GM20000 (cell line): ENCODE data around the gene CEP68.
A peak's percentile ranks its signal among the peaks of the same experiment; 100 is the strongest.

Source experiments
- DNase-seq: peaks from one replicate; pipeline ENCODE4 v3.0.0; 2012; ENCODE audit warnings: low spot score
- TF ChIP-seq, protein P1 (sequence below): IDR thresholded peaks from 2 replicates; pipeline ENCODE4 v1.5.1; 2012; ENCODE audit warnings: mild to moderate bottlenecking, control low read depth; ENCODE audit errors: extremely low read depth, missing control alignments

CEP68 gene

GRCh38 chr2:65025453-65026123 is 30.6 kb upstream of the CEP68 start:
- no peak for DNase-seq

GRCh38 chr2:65026154-65026553 is 30.1 kb upstream of the CEP68 start:
- DNase-seq: no peak
- TF ChIP-seq, protein P1, sequence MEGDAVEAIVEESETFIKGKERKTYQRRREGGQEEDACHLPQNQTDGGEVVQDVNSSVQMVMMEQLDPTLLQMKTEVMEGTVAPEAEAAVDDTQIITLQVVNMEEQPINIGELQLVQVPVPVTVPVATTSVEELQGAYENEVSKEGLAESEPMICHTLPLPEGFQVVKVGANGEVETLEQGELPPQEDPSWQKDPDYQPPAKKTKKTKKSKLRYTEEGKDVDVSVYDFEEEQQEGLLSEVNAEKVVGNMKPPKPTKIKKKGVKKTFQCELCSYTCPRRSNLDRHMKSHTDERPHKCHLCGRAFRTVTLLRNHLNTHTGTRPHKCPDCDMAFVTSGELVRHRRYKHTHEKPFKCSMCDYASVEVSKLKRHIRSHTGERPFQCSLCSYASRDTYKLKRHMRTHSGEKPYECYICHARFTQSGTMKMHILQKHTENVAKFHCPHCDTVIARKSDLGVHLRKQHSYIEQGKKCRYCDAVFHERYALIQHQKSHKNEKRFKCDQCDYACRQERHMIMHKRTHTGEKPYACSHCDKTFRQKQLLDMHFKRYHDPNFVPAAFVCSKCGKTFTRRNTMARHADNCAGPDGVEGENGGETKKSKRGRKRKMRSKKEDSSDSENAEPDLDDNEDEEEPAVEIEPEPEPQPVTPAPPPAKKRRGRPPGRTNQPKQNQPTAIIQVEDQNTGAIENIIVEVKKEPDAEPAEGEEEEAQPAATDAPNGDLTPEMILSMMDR: no peak

More at GRCh38 chr2:65025453-65026123, 30.6 kb upstream of the CEP68 start:
- TF ChIP-seq, protein P1: no peak

DNA sequence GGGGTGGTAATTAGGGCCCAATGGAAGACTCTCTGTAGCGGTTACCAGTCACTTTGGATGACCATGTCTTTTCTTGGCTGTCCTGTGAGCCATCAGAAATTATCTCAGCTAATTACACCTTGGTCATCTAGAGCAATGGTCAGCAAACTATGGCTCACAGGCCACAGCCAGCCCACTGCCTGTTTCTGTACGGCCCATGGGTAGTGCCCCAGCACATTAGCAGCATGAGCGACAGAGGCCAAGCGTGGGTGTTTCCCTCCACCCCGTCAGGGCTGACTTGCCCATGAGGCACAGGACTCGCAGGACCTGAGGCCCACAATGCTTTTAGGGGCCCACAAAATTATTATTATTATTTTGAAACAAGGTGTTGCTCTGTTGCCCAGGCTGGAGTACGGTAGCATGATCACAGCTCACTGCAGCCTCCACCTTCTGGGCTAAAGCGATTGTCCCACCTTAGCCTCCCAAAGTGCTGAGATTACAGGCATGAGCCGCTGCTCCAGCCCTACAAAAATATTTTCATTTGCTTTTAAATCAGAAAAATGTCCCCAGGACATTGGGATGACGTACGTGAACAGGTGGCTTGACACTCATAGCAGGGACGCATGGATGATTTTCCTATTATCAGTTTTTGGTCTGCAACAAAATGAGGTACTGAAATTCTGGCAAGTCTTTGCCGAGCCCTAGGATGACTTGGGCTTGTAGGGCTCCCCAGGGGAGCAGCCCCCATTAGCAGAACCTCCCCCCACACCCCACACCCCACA is 29.3 kb upstream of the CEP68 start:
- TF ChIP-seq, protein P1: no peak
- peak; percentile 37 for DNase-seq

GRCh38 chr2:65027616-65028244 is 28.5 kb upstream of the CEP68 start:
- TF ChIP-seq, protein P1: no peak
- DNase-seq: no peak

GRCh38 chr2:65030476-65031332 is 25.5 kb upstream of the CEP68 start:
- TF ChIP-seq, protein P1: no peak
- no peak for DNase-seq

DNA sequence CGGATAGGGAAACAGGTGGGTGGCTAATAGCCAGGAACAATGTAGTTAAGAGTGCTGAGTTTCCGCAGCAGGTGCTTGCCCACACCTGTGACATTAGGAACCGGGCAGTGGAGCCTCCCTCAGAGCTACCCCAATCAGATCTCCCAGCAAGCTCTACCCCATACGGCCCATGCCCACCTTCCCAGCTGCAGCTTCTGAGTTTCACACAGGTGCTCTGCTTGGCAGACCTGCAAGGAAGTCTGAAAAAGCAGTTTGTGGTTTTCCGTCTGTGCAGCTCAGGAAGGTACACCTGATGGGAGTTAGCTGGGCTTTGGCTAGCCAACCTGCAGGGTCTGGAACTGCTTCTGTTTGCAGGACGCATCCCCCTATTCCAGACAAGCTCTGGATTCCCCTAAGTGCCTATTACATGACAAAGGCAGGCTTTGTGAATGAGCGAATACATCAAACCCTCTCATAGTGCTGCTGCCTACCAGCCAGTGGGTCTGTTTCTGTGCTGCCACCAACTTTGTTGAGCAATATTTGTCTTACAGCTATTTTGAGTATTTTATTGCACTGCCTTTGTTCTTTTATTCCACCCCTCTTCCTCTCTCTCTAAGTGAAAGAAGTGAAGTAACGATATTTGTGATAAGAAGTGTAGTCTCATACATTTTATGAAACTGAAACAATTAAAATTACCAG is 24.7 kb upstream of the CEP68 start:
- TF ChIP-seq, protein P1: no peak
- DNase-seq: no peak
